Measurements from ENCODE around the gene RRN3.

DNA sequence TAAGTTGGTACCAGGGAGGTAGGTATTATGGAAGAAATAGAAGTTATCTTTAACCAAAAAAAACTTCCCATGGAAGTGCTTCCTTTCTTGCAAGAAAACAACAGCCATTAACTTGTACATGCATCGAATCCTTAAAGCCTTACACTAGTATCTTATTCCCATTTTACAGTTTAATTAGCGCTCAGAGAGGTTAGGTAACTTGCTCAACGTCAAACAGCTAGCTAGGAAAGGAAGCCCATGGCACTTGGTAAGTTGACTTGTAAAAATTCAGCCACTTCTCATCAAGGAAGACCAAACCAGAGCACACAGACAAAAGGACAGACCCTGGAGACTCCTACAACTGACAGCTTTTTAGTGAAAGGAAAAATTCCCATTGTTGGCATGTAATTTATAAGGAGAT is 34.7 kb downstream of the RRN3 start:
- TF ChIP-seq HDAC2 (IDR thresholded peaks at IDR 0.05) = no peak
- TF ChIP-seq, protein P1, sequence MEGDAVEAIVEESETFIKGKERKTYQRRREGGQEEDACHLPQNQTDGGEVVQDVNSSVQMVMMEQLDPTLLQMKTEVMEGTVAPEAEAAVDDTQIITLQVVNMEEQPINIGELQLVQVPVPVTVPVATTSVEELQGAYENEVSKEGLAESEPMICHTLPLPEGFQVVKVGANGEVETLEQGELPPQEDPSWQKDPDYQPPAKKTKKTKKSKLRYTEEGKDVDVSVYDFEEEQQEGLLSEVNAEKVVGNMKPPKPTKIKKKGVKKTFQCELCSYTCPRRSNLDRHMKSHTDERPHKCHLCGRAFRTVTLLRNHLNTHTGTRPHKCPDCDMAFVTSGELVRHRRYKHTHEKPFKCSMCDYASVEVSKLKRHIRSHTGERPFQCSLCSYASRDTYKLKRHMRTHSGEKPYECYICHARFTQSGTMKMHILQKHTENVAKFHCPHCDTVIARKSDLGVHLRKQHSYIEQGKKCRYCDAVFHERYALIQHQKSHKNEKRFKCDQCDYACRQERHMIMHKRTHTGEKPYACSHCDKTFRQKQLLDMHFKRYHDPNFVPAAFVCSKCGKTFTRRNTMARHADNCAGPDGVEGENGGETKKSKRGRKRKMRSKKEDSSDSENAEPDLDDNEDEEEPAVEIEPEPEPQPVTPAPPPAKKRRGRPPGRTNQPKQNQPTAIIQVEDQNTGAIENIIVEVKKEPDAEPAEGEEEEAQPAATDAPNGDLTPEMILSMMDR (IDR thresholded peaks at IDR 0.05) = no peak
- no peak for TF ChIP-seq RARB (CRISPR knock-in tag; IDR thresholded peaks at IDR 0.05)
- TF ChIP-seq NPAS2 (CRISPR knock-in tag; IDR thresholded peaks at IDR 0.05; ENCODE audit: borderline replicate concordance) = no peak
- no peak for TF ChIP-seq MAFK (IDR thresholded peaks at IDR 0.05; ENCODE audit: partially characterized antibody)
- no peak for TF ChIP-seq KDM1A (IDR thresholded peaks at IDR 0.05; ENCODE audit: low read depth)
- no peak for TF ChIP-seq EP300 (IDR thresholded peaks at IDR 0.05)
- TF ChIP-seq POLR2AphosphoS2 (conservative IDR thresholded peaks at IDR 0.05; ENCODE audit: low read length) = no peak
- TF ChIP-seq ESRRA (IDR thresholded peaks at IDR 0.05; ENCODE audit: borderline replicate concordance, low read length) = no peak
- TF ChIP-seq, protein P2, sequence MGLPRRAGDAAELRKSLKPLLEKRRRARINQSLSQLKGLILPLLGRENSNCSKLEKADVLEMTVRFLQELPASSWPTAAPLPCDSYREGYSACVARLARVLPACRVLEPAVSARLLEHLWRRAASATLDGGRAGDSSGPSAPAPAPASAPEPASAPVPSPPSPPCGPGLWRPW (IDR thresholded peaks at IDR 0.05) = no peak
- TF ChIP-seq NR3C1 (IDR thresholded peaks at IDR 0.05) = no peak
- TF ChIP-seq, protein P3, sequence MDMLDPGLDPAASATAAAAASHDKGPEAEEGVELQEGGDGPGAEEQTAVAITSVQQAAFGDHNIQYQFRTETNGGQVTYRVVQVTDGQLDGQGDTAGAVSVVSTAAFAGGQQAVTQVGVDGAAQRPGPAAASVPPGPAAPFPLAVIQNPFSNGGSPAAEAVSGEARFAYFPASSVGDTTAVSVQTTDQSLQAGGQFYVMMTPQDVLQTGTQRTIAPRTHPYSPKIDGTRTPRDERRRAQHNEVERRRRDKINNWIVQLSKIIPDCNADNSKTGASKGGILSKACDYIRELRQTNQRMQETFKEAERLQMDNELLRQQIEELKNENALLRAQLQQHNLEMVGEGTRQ (IDR thresholded peaks at IDR 0.05) = no peak
